ENCODE data around the gene EVC. TPM values are rescaled to one million over a fixed set of nuclear protein-coding genes. Genes with fewer than 3 reads are reported as not detected.

The EVC gene
- total RNA-seq, 4 donors from 2014 or later: 4.9 to 48.3 (median 38.0) TPM

- Histone ChIP-seq H3K4me1 (no peaks in the 10 kb centered on the region), H3K27ac (no peak overlapping the region), H3K9me3 (no peaks in the 10 kb centered on the region), H3K27me3 (no peaks in the 10 kb centered on the region), H3K4me3 (no peak overlapping the region), H3K36me3 (no peaks in the 10 kb centered on the region)
- DNase-seq: no peak
- intact Hi-C loops (cut with DNase I; ENCODE audit: low total_unique reads): no loop called here
- TF ChIP-seq CTCF (IDR thresholded peaks at IDR 0.05): no peak
- no peak for TF ChIP-seq POLR2A (IDR thresholded peaks at IDR 0.05)
Measured at GRCh38 chr4:5689065-5689464, 21.9 kb upstream of the EVC start.

GRCh38 chr4:5691491-5692132 is 19.4 kb upstream of the EVC start:
- intact Hi-C loops (cut with DNase I; ENCODE audit: low total_unique reads): no loop called here
- H3K27ac ChIP-seq: no peak overlapping the region
- H3K4me3 ChIP-seq: no peak overlapping the region
- TF ChIP-seq POLR2A (IDR thresholded peaks at IDR 0.05) (no peak), CTCF (IDR thresholded peaks at IDR 0.05) (no peak)
- no peak for DNase-seq
- no peaks in the 10 kb centered on the region for H3K27me3 ChIP-seq
- no peaks in the 10 kb centered on the region for H3K4me1 ChIP-seq
- no peaks in the 10 kb centered on the region for H3K36me3 ChIP-seq
- no peaks in the 10 kb centered on the region for H3K9me3 ChIP-seq

- DNase-seq: no peak
- TF ChIP-seq POLR2A (IDR thresholded peaks at IDR 0.05) (no peak), CTCF (IDR thresholded peaks at IDR 0.05) (no peak)
- Histone ChIP-seq H3K4me1 (no peaks in the 10 kb centered on the region), H3K4me3 (no peak overlapping the region), H3K36me3 (no peaks in the 10 kb centered on the region), H3K27me3 (no peaks in the 10 kb centered on the region), H3K27ac (no peak overlapping the region), H3K9me3 (no peaks in the 10 kb centered on the region)
- intact Hi-C loops (cut with DNase I; ENCODE audit: low total_unique reads): no loop called here
Measured at GRCh38 chr4:5693871-5694270, 17.1 kb upstream of the EVC start.

- Histone ChIP-seq H3K4me3 (no peak overlapping the region), H3K36me3 (no peaks in the 10 kb centered on the region), H3K27ac (no peak overlapping the region), H3K4me1 (no peaks in the 10 kb centered on the region), H3K9me3 (no peaks in the 10 kb centered on the region), H3K27me3 (no peaks in the 10 kb centered on the region)
- no peak for DNase-seq
- intact Hi-C loops (cut with DNase I; ENCODE audit: low total_unique reads): no loop called here
- TF ChIP-seq CTCF (IDR thresholded peaks at IDR 0.05): no peak
- no peak for TF ChIP-seq POLR2A (IDR thresholded peaks at IDR 0.05)
Measured at GRCh38 chr4:5696341-5696740, 14.7 kb upstream of the EVC start.

- no peak for DNase-seq
- Histone ChIP-seq H3K27me3 (no peaks in the 10 kb centered on the region), H3K4me1 (no peaks in the 10 kb centered on the region), H3K27ac (no peak overlapping the region), H3K36me3 (no peaks in the 10 kb centered on the region), H3K4me3 (no peak overlapping the region), H3K9me3 (no peaks in the 10 kb centered on the region)
- TF ChIP-seq POLR2A (IDR thresholded peaks at IDR 0.05): no peak
- TF ChIP-seq CTCF (IDR thresholded peaks at IDR 0.05): no peak
- intact Hi-C loops (cut with DNase I; ENCODE audit: low total_unique reads): no loop called here
Measured at GRCh38 chr4:5700459-5700858, 10.5 kb upstream of the EVC start.
